ENCODE data around the gene RASSF10. TPM values are rescaled to one million over a fixed set of nuclear protein-coding genes. Genes with fewer than 3 reads are reported as not detected.

RASSF10 gene
- total RNA-seq, 1 experiment from 2014 or later = 3.2 TPM

DNA sequence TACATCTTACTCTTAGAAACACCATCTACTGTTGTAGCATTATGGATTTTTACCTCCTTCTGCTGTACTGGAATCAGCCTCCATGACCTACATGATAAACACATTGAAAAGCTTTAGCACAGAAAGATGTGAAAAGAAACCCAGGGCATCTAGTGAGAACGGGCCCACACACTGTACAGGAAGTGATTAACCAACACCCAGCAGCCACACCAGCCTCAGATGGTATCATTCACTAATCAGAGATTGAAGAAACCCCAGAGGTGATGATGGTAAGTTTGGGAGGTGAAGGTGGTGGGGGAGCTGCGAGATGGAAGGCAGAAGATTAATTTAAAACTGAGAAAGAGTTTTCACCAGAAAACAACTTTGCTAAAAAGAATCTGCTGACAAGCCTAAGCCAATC is 46.1 kb downstream of the RASSF10 start (continued):
- TF ChIP-seq STAT6 (CRISPR knock-in tag; conservative IDR thresholded peaks at IDR 0.05; ENCODE audit: low read depth) = no peak
- no peak for TF ChIP-seq PRRX2 (CRISPR knock-in tag; IDR thresholded peaks at IDR 0.05)

GRCh38 chr11:13061294-13061990 is 52.3 kb downstream of the RASSF10 start:
- DNase-seq (ENCODE audit: low spot score) (no peak), ATAC-seq (no peak)
- no peak overlapping the region for H3K4me3 Mint-ChIP-seq
- H3K4me1 Mint-ChIP-seq = no peaks in the 10 kb centered on the region
- POLR2A ChIA-PET = interaction anchor here (0.7 kb wide), 1 partner anchor 27 kb away, joined by 3 read pairs; no protein-coding TSS in a partner anchor
- H3K36me3 Mint-ChIP-seq = no peaks in the 10 kb centered on the region
- H3K9me3 Mint-ChIP-seq = peaks cover 11% of the 10 kb centered on the region
- no peaks in the 10 kb centered on the region; the same call in 1 of the 2 replicates for H3K27me3 Mint-ChIP-seq (ENCODE audit: low read depth)
- no peak for TF ChIP-seq TEAD4 (CRISPR knock-in tag; IDR thresholded peaks at IDR 0.05)
- TF ChIP-seq PRRX2 (CRISPR knock-in tag; IDR thresholded peaks at IDR 0.05) = no peak
- no peak for TF ChIP-seq ZNF219 (CRISPR knock-in tag; IDR thresholded peaks at IDR 0.05; ENCODE audit: borderline replicate concordance)
- TF ChIP-seq ZNF532 (CRISPR knock-in tag; IDR thresholded peaks at IDR 0.05; ENCODE audit: borderline replicate concordance) = no peak
- TF ChIP-seq TCF7 (CRISPR knock-in tag; IDR thresholded peaks at IDR 0.05; ENCODE audit: low read depth) = no peak
- no peak for TF ChIP-seq SMAD3 (CRISPR knock-in tag; IDR thresholded peaks at IDR 0.05; ENCODE audit: borderline replicate concordance)
- TF ChIP-seq, protein P1, sequence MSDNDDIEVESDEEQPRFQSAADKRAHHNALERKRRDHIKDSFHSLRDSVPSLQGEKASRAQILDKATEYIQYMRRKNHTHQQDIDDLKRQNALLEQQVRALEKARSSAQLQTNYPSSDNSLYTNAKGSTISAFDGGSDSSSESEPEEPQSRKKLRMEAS (CRISPR knock-in tag; IDR thresholded peaks at IDR 0.05) = no peak
- no peak for TF ChIP-seq FOXK1 (CRISPR knock-in tag; IDR thresholded peaks at IDR 0.05)
- no peak for TF ChIP-seq ZNF423 (CRISPR knock-in tag; IDR thresholded peaks at IDR 0.05)
- TF ChIP-seq ZNF671 (CRISPR knock-in tag; IDR thresholded peaks at IDR 0.05) = no peak
- no peak for TF ChIP-seq ZNF416 (CRISPR knock-in tag; IDR thresholded peaks at IDR 0.05)
- no peak for TF ChIP-seq ZBTB21 (CRISPR knock-in tag; IDR thresholded peaks at IDR 0.05; ENCODE audit: borderline replicate concordance)
- TF ChIP-seq, protein P2, sequence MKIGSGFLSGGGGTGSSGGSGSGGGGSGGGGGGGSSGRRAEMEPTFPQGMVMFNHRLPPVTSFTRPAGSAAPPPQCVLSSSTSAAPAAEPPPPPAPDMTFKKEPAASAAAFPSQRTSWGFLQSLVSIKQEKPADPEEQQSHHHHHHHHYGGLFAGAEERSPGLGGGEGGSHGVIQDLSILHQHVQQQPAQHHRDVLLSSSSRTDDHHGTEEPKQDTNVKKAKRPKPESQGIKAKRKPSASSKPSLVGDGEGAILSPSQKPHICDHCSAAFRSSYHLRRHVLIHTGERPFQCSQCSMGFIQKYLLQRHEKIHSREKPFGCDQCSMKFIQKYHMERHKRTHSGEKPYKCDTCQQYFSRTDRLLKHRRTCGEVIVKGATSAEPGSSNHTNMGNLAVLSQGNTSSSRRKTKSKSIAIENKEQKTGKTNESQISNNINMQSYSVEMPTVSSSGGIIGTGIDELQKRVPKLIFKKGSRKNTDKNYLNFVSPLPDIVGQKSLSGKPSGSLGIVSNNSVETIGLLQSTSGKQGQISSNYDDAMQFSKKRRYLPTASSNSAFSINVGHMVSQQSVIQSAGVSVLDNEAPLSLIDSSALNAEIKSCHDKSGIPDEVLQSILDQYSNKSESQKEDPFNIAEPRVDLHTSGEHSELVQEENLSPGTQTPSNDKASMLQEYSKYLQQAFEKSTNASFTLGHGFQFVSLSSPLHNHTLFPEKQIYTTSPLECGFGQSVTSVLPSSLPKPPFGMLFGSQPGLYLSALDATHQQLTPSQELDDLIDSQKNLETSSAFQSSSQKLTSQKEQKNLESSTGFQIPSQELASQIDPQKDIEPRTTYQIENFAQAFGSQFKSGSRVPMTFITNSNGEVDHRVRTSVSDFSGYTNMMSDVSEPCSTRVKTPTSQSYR (CRISPR knock-in tag; IDR thresholded peaks at IDR 0.05) = no peak
- TF ChIP-seq, protein P3, sequence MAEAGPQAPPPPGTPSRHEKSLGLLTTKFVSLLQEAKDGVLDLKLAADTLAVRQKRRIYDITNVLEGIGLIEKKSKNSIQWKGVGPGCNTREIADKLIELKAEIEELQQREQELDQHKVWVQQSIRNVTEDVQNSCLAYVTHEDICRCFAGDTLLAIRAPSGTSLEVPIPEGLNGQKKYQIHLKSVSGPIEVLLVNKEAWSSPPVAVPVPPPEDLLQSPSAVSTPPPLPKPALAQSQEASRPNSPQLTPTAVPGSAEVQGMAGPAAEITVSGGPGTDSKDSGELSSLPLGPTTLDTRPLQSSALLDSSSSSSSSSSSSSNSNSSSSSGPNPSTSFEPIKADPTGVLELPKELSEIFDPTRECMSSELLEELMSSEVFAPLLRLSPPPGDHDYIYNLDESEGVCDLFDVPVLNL (CRISPR knock-in tag; IDR thresholded peaks at IDR 0.05; ENCODE audit: borderline replicate concordance, low read depth) = no peak
- no peak for TF ChIP-seq HMGA2 (CRISPR knock-in tag; IDR thresholded peaks at IDR 0.05)
- no peak for TF ChIP-seq FOXJ3 (CRISPR knock-in tag; IDR thresholded peaks at IDR 0.05; ENCODE audit: borderline replicate concordance)
- TF ChIP-seq HMGXB4 (CRISPR knock-in tag; IDR thresholded peaks at IDR 0.05) = no peak
- TF ChIP-seq NFE2L1 (CRISPR knock-in tag; IDR thresholded peaks at IDR 0.05) = no peak
- no peak for TF ChIP-seq SOX15 (CRISPR knock-in tag; IDR thresholded peaks at IDR 0.05)
- H3K27ac Mint-ChIP-seq = no peak overlapping the region
- CTCF ChIA-PET = no interaction called here
